DMS114 treated with DMSO at 0.1 percent for 48 hours (cell line): ENCODE results near the gene SLK.
A peak's percentile ranks its signal among the peaks of the same experiment; 100 is the strongest.

ENCODE experiments used
- DNase-seq: peaks from one replicate; lab custom pipeline; 2025; ENCODE audit not compliant: unreplicated experiment; lab: John Stamatoyannopoulos, UW

Gene SLK

DNA sequence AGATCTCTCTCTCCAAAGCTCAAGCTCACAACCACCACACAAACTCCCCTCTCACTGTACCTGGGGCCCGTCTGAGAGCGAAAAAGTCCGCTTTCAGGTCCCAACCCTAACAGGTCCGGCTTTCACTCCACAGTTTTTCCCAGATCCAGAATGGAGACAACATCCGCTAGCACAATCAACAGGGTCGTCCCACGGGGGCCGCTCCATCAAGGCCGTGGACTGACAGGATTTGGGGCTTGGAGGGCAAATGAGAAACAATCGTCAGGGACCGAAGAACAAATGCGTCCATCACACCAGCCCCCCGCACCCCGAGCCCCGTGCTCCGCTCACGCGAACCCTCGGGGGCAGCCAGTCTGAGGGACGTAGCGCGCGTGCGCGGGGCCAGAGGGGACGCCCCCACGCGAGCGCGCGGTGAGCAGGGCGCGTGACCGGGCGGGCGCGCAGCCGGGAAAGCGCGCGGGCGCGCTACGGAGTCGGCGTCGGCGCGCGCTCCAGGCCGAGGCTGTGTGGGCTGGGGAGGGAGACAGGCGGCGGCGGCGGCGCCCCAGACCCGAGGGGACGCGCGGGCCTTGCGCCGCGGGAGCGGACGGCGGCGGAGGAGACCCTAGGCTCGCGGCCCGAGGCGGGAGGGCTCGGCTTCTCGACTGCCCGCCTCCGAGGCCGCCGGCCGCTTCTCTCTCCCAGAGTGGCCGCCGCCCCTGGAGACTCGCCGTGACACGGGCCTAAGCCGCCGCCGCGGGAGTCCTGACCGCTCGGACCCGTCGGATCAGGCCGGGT is at the start of gene SLK:
TSS of gene SLK (plus strand) at position 470 of the 777 bp plus-strand sequence. CDS start 606 bp downstream, outside the sequence.
- DNase-seq = peak; percentile 70

DNA sequence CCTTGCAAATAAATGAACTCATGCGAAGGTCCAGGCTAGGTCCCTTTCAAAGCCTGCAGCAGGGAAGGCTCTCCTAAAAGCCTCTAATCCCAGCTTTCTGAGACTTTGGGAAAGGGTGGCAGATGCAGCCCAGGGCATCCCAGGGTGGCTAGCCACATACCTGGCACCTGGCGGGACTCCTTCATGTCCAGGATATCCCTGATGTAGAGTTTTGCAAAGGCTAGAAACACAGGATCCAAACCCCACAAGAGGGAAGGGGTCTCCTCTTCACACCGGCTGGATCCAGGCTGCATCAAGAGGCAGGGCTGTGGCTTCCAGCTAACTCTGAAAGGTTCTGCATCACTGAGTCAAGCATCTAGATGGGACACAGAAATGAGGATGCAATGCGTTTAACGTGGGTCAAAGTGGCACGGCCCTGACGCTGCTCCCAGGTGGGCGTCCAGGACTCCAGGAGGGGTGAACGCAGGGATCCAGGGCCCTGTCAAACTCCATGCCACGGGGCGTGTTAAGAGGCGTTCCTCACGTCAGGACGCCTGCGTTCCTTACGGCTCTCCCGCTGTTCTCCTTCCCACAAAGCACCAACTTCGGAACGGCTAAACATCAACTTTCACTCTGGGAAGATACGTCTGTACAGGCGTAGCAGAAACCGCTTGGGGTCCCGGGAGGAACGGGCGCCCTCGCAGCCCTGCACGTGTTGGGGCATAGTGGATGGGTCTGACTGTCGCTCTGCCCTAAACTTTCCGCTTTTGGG is 49.5 kb upstream of the SLK start:
- peak; percentile 57 for DNase-seq

DNA sequence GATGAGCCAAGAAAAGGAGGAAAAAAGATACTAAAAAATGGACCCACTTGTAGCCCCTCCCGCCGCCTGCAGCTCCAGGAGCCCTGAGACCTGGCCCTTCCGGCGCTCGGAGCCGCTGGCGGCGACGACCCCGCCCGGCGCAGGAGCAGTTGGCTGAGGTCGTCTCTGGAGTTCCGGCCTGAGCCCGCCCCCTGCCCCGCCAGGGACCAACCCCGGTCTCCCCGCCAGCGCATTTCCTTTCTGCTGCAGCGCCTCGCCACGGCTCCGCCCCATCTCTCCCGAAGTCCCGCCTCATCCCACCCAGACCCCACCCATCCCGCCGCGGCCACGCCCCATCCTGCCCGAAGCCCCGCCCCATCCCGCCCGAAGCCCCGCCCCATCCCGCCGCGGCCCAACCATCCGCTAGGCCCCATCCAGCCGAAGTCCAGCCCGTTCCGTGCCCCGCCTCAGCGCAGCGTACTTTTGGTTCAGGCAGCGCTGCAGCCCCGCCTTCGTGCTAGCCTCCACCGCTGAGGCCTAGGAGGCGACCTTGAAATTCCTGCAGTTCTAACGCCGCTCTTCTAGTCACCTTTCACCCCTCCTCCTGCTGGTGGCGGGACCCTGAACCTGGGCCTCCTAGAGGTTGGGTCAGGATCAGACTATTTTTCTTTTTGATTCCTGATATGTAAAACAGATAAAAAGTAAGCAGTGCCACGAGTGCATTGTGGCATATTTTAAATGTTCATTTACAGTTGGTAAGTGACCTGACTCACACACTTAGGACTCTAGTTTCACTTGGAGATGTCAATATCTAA is 48.7 kb upstream of the SLK start, which contains the start of gene STN1:
TSS of gene STN1 (minus strand) at position 132 of the 794 bp plus-strand sequence. CDS start 590 bp downstream, outside the sequence.
- peak; percentile 95 for DNase-seq

DNA sequence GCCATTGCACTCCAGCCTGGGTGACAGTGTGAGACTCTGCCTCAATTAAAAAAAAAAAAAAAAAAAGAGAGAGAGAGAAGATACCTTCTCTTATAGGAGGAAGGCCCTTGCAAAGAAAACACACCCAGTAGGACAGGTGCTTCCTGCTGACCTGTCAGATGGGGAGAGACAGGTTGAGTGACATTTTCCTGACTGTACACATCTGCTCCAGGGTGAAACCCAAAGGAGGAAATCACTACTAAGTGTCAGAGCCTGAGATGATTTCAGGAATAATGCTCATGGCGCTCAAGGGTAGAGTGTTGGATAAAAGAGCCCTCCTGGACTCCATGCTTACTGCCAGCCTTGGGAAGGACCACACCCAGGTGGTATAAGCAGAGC is 47.3 kb upstream of the SLK start:
- no peak for DNase-seq

DNA sequence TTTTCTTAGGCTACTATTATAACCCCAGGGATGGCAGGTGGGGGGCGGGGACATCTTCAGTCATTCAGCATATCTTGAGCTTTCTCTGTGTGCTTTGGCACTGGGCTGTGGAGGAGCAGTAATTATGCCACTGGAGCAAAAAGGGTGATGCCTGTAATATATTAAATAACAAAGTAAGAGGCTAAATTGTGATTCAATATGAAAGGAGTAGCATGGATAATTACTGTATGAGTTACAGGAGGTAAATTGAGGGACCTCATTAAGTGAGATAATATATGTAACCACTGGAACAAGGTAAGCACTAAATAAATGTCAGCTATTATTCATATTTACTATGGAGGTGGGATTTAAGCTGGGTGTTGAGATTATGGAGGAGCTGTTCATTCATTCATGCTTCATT is 45.7 kb upstream of the SLK start:
- DNase-seq = no peak

DNA sequence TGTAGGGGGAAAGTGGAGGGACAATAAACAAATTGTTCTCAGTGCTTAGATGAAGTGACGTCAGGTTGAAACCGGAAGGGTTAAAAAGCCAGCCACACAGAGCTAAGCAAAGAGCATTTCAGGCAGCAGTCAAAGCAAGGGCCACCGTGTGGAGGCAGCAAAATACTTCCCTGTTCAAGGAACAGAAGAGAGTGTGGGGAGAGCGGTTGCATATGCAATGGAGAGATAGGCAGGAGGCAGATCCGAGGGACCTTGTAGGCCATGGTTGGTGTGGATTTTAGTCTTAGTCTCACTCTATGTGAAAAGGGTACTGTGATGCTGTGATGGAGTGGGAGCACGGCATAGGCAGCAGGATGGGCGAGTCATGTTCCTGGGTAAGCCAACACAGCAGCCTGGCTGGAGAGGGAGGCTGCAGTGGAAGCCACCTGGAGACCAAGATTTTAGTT is 45.2 kb upstream of the SLK start:
- no peak for DNase-seq

DNA sequence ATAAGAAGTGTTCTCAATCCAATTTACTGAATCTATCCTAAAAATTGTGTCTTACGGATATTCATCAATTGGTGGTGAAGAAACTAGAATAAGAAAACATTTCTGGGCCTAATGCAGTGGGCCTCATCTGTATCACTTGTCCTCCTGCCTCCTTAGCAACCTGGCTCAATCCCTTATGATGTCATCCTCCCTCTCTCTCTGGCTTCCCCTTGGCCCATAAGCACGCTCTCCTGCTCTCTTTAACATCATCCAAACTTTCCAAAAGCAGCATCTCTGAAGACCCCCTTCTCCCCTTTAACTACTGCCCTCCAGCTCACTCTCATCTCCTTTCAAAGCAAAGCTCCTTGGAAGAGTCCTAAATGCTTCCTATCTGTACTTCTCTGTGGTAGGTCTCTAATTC is 44.3 kb upstream of the SLK start:
- DNase-seq = no peak

DNA sequence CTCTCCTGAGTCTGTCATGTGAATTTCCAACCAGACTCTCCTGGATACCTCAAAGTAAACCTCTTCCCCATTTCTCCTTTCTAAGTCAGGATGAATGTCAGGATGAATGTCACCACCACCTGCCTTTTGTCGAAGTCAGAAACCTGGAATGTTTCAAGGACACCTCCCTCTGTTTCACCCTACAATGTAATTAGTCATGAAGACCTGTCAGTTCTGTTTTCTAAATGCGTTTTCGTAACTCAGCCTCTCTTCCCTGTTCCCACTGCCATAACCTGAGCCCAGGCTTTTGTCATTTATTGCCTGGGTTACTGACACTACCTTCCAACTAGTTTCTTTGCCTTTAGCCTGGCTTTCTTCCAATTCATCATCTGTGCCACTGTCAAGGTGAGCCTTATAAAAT is 43.4 kb upstream of the SLK start:
- DNase-seq = no peak

DNA sequence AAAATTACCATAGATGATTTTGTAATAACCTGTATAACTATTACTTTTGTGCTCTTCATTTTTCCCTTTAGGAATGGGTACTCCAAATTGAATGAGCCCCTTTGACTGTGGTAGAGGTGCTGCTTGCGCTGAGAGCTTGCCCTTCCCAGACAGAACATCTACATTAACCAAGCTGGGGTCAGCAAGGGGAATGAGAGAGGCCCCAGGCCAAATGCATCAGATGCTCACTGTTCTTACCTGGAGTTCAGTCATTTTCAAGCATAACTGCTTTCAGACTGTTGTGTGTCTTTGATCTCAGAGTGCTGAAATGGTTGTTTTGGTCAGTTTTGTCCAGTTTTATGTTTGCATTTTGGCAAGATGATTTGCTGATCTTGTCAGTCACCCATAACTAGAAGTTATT is 41.3 kb upstream of the SLK start:
- DNase-seq = no peak

DNA sequence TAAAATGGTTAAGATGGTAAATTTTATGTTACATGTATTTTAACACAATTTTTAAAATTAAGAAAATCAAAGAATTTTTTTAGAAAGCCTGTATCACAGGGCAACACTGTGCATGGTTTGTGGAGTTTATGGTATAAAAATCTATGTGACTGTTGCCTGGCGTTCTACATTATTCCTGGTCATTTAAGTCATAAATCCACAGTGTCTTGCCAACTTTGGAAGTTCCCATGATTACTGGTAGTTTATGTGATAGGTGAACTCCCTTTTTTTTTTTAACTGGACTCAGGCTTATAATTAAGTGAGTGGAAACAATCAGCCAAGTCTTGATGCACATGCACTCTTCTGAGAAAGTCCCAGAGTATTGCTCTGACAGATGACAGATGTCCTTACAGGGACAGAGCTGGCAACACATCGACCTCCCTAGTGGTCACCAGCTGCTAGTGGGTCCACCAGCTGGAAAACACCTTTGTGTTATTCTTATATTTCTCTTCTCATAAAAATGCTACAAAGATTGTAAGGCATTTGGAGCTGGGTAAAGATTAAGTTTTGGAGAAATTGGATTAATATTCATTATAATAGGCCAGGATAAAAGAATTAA is 40.1 kb upstream of the SLK start:
- no peak for DNase-seq

DNA sequence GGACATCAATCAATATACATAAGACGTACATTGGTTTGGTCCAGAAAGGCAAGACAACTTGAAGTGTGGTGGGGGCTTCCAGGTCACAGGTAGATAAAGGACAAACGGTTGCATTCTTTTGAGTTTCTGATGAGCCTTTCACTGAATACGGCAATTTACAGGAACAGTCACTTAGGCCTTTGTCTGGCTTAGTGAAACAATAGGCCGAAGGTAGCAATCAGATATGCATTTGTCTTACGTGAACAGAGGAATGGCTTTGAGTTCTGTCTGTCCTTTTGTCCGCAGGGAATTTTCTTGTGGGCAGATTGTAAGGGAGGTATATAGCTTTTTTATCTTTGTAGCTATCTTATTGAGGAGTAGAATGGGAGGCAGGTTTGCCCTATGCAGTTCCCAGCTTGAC is 38.2 kb upstream of the SLK start:
- DNase-seq = no peak

DNA sequence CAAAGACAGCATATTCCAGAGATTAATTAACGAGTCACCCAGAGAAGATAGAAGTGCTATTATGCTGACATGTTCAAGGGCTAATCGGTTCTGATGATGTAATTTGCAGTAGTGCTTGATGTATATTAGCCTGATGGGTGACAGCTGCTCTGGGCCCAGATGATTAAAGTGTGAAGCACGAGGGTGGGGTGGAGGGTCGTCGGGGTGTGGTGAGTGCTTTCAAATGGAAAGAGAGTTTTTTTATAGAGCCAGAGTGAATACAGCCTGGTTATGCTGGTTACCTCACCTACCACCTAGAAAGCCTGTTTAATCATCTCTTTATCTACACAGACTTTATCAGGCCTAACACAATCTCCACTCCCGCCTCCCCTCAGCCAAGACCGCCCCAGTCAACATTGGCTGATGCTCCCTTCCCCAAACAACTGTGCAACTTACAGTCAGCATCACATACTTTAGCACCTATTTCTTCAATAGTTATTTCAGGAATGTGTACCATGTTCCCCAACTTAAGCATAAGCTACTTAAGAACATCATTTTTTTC is 37.5 kb upstream of the SLK start:
- no peak for DNase-seq

DNA sequence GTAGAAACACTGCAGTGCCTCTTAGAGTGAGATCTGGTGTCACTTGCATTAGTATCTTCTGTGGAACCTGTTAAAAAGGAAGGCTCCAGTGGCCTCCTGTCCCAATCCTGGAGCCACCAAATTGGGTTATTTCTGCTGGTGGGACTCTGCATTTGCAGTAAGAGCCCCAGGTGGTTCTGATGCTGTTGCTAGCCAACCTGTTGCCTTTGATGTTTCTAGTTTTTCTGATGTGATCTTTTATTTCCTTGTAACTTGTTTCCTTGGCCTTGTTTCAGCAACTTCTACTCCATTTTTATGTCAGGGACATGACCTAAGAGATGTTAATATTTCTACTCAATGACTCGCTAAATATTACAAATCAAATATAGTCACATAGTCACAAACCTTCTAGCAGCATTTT is 36.5 kb upstream of the SLK start:
- no peak for DNase-seq

DNA sequence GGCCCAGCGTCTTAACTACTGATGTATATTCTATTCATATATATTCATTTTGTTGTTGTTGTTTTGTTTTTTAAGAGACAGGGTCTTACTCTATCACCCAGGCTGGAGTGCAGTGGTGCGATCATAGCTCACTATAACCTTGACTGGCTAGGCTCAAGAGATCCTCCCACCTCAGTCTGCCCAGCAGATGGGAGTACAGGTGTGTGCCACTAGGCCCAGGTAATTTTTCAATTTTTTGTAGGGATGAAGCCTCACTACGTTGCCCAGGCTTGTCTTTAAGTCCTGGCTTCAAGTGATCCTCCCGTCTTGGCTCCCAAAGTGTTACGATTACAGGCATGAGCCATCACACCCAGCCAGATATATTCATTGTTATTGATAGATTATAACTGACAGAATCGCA is 36.1 kb upstream of the SLK start:
- no peak for DNase-seq

DNA sequence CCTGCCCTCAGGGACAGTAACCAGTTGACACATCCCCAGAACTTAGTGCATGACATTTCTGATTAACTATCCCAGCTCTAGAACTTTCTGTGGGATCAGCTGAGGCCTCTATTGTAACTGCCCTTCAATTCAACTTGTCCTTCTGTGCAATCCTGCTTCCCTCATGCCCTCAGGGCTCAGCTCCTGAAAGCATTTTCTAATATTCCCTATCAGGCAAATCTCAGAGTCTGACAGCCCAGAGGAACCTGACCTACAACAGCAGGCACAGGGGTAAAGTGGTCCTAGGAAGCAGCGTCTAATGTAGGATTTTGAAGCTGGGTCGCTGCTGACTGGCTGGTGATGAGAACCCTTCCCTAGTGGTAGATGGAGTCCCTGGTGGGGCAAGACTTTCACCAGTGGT is 35.3 kb upstream of the SLK start:
- DNase-seq = no peak

DNA sequence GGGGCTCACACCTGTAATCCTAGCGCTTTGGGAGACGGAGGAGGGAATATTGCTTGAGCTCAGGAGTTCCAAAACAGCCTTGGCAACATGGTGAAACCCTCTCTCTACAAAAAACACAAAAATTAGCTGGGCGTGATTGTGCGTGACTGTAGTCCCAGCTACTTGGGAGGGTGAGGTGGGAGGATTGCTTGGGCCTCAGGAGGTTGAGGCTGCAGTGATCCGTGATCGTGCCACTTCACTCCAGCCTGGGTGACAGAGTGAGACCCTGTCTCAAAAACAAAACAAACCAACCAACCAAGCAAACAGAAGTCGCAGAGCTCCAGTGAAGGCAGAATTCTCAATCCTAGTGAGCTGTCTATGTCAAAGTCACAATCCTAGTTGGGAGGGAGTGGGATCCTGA is 34.7 kb upstream of the SLK start:
- DNase-seq = no peak

DNA sequence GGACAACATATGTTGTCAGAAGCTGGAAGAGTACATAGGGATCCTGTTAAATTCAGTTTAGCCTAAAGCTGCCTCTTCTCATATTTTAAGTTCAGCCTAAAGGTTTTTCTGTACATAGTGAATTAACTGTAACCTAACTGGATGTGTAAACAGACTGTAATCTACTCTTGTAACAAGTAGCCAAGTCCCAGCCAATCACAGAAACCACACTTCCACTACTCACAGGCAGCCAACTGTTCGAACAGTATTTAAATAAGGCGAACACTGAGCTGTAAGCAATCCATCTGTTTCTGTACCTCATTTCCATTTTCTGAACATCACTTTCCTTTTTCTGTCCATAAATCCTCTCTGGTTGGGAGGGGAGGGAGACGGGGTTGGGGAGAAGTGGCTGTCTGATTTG is 34.0 kb upstream of the SLK start:
- DNase-seq = no peak

DNA sequence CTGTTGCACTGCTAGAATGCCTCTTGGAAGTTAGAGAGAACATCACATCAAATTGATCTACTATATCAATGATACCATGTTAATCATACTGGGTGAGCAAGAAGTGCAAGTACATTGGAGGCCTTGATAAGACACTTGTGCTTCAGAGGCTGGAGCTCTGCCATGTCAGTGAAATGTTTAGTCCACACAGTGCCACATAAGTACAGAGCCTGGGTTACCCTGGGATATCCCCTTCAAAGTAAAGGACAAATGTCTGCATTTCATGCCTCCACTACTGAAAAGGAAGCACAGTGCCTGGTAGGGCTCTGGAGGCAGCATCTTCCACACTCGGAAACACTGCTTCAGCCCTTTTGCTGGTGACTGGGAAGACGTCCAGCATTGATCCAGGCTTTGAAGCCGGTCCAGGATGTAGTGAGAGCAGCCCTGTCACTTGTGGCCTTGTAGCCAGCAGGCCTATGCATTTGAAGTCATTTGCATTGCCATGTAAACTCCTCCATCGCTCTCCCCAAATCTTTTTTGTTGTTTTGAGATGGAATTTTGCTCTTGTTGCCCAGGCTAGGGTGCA is 33.3 kb upstream of the SLK start:
- DNase-seq = no peak

DNA sequence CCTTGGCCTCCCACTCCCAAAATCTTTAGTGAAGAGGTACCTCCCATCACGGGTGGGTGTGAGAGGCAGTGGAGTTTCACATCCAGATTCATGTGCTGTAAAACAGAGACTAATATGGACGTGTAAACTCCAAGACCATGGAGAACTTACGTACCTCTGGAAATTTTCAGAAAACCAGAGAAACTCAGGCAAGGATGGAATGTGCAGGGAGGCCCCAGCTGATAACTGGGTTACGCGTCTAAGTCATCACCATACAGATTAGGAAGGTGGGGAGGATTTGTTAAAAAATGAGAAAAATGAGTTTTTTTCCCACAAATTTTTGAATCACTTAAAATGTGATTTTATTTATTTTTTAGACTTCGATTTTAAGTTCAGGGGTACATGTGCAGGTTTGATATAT is 32.6 kb upstream of the SLK start:
- DNase-seq = no peak

DNA sequence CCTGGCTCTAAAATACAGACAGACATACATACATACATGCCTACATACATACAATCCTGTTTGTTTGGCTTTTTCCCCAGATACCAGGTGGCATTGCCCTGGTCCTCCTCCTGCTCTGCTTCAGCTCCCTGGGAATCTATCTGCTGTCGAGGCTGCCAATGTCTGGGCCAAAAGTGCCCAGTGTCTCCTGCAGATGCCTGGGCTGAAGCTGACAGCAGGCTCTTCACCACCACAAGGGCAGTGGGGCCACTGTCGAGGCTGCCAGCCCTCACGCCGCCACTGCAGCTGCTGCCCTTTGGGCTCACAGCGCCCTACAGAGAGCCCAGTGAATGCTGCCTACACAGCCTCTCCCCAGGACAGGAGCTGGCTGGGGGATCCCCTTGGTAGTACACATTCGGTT is 30.9 kb upstream of the SLK start:
- DNase-seq = no peak

DNA sequence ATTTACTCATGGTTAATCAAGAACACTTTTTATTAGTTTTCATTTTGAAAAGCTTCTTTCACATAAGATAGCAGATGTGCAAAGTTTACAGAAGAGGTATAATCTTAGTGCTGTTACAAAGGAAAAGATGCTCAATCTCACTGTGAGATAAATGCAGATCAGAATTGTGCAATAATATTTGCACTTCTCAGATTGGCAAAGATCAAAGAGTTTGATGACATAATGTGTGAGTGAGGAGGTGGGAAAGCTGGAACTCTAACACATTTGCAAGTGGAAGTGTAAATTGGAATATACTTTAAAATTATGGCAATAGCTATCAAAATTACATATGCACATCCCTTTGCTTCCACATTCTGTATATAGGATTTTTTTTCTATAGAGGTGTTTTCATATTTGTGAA is 27.4 kb upstream of the SLK start:
- DNase-seq = no peak
